ENCODE measurements around the gene LAMC3.
"Not testable (repeated sequence)": the region's sequence is repeated elsewhere in the genome, so short reads cannot be mapped to it uniquely, and the experiment has no call there.

LAMC3 gene

GRCh38 chr9:131082774-131083512 lies 74.0 kb downstream of the LAMC3 start:
- DNase-seq = no peak

DNA sequence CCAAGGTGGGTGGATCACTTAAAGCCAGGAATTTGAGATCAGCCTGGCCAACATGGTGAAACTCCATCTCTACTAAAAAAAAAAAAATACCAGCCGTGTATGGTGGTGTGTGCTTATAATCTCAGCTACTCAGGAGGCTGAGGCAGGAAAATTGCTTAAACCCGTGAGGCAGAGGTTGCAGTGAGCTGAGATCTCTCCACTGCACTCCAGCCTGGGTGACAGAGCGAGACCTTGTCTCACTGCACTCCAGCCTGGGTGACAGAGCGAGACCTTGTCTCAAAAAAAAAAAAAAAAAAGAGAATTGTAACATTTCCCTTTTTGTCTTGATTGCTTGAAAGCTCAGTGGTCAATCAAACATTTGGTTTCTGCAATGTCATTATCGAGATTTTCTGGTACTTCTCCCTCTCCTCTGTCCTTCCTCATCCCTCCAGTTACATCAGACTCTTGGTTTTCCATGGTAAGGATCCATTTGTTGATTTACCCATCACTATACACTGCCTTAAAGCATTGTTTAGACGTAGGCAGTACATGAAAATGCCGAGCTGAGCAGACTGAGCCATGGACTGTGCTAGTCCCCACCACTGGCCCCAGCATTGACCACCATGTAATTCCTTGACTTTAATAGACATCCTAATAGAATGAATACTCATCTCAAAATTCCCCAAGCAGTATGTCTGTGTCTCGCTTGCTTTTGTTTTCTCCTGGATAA lies 75.8 kb downstream of the LAMC3 start:
- DNase-seq = no peak

- no peak for DNase-seq
Measured at GRCh38 chr9:131085370-131086122, 76.6 kb downstream of the LAMC3 start.

DNA sequence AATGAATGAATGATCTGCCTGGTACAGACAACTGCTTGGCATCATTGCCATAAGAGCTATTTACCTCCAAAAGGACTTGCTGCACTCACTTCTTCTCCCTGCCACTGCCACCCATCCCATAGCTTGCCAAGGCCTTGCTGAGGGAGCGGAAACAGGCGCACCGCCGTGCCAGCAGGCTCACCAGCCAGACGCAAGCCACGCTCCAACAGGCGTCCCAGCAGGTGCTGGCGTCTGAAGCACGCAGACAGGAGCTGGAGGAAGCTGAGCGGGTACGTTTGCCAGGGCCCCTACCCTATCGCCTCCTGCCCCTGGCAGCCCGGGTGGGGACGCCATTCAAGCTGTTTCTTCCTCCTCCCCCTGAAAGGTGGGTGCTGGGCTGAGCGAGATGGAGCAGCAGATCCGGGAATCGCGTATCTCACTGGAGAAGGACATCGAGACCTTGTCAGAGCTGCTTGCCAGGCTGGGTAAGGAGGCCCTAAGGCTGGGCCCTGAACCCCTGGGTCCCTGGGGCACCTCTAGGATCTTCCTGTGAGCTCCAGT lies 78.5 kb downstream of the LAMC3 start:
- DNase-seq = no peak

DNA sequence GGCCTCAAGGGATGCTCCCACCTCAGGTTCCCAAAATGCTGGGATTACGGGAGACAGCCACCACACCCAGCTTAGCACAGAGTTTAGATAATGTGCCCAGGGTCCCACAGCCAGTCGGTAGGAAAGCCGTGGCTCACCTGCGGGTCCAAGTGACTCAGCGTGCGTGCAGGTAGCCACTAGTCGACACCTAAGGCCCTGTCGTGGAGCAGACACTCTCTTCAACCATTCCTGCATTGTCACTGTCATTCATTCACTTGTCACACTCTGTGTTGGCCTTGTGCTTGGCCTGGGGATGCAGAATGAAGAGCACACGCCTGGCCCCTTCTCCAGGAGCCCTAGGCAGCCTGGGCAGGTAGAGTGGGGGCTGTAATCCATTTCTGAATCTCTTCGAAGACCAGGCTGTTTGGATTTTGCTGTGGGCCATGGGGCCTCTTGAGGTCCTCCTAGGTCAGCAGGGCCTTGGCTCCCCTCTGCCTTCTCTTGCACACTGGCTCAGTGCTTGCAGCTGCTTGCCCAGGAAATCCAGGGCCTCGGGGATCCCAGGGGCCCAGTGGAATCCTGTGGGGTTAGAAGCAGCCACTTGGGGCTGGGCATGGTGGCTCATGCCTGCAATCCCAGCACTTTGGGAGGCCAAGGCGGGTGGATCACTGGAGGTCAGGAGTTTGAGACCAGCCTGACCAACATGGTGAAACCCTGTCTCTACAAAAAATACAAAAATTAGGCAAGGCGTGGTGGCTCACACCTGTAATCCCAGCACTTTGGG lies 81.2 kb downstream of the LAMC3 start:
- DNase-seq = no peak

DNA sequence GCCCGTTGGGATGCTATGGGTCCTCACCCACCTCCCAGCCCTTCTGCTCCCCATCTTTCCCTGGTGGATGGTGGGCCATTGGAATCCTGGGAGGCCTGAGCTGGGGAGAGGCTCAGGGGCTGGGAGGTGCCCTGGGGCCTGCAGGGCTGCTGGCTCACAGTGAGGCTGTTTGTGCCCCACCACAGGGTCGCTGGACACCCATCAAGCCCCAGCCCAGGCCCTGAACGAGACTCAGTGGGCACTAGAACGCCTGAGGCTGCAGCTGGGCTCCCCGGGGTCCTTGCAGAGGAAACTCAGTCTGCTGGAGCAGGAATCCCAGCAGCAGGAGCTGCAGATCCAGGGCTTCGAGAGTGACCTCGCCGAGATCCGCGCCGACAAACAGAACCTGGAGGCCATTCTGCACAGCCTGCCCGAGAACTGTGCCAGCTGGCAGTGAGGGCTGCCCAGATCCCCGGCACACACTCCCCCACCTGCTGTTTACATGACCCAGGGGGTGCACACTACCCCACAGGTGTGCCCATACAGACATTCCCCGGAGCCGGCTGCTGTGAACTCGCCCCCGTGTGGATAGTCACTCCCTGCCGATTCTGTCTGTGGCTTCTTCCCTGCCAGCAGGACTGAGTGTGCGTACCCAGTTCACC lies 82.5 kb downstream of the LAMC3 start:
- DNase-seq = no peak

DNA sequence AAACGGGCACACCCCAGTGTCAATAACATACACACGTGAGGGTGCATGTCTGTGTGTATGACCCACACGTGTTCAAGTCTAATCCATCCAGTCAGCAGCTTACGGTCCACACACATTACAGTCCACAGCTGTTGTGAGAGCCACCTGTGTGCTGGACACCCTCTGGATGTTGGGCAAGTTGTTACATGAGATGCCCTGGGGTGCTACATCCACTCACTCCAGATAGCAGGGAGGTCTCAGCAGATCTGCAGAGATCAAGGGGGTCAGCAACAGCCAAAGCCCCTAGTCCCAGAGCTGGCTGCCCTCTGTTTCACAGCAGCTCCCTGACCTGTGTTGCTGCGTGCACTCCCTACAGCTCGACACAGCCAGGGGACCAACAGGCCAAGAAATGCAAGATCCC lies 83.1 kb downstream of the LAMC3 start:
- no peak for DNase-seq

- no peak for DNase-seq
Measured at GRCh38 chr9:131092548-131093440, 83.8 kb downstream of the LAMC3 start.

DNA sequence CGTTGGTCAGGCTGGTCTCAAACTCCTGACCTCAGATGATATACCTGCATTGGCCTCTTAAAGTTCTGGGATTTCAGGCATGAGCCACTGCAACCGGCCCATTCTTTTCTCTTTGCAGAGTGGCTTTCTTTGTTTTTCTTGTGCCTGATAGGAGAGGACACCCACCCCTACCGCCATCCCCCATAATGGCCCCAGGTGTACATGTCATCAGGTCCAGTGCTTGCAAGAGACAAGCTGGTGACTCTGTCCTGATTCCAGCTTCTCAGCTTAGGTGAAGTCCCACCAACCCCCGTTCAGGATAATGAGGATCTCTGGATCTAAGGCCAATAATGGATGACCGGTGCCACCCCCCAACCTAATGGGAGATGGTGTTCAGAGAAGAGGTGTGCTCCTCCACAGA lies 85.0 kb downstream of the LAMC3 start:
- DNase-seq = no peak

- DNase-seq = no peak
Measured at GRCh38 chr9:131094622-131095021, 85.6 kb downstream of the LAMC3 start.

GRCh38 chr9:131095666-131096268 lies 86.8 kb downstream of the LAMC3 start:
- no peak for DNase-seq

GRCh38 chr9:131096269-131097125 lies 87.5 kb downstream of the LAMC3 start, which contains the start of gene AIF1L:
TSS of gene AIF1L (plus strand) at chr9:131096531. CDS start at chr9:131096630, 99 bp downstream.
- peak in 1 of 2 experiments; percentile 58 for DNase-seq

GRCh38 chr9:131097126-131097947 lies 88.4 kb downstream of the LAMC3 start:
- no peak for DNase-seq

GRCh38 chr9:131097948-131098278 lies 88.9 kb downstream of the LAMC3 start:
- no peak for DNase-seq

- DNase-seq = no peak
Measured at GRCh38 chr9:131098391-131099101, 89.6 kb downstream of the LAMC3 start.

- DNase-seq = no peak
Measured at GRCh38 chr9:131099102-131099606, 90.2 kb downstream of the LAMC3 start.

DNA sequence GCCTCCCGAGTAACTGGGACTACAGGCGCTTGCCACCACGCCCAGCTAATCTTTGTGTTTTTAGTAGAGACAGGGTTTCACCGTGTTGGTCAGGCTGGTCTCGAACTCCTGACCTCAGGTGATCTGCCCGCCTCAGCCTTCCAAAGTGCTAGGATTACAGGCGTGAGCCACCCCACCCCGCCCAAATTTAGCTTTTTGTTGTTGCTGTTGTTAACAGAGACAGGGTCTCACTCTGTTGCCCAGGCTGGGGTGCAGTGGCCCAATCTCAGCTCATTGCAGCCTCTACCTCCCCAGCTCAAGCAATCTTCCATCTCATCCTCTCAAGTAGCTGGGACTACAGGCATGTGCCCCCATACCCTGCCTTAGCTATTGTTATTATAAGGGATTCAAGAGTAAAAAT lies 90.9 kb downstream of the LAMC3 start:
- not testable (repeated sequence) for DNase-seq

DNA sequence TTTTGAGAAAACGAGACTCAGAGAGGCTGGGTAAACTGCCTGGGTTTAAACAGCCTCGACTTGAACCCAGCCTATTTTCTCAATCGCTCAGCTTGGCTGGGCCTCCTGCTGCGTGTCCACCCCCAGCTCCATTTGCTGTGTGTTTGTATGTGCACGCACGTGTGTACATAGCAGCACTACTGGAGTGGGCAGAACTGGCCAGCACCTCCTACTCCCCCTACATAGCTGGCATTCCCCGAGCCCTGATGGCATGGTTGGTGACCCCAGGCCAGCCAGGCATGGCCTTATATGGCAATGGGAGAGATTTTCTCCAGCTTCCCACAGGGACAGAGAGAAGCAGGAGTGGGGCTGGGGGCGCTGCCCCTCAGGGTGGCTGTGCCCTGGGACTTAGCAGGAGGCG lies 91.5 kb downstream of the LAMC3 start:
- DNase-seq = no peak
